Osteoblast (primary cell): ENCODE measurements around the gene QTRT2. TPM values are rescaled to one million over a fixed set of nuclear protein-coding genes. Genes with fewer than 3 reads are reported as not detected.

Source experiments
- DNase-seq: peaks from one replicate; pipeline ENCODE4 v3.0.0; 2011; ENCODE audit warnings: low spot score, mixed read lengths; ENCODE audit not compliant: insufficient read length; ENCODE audit errors: missing footprints
- H2AFZ ChIP-seq: 2 replicates; pipeline ENCODE4 v1.6.0; 2011; ENCODE audit warnings: mild to moderate bottlenecking, low read length
- H3K27ac ChIP-seq: 2 replicates; pipeline ENCODE4 v1.5.1; 2011; ENCODE audit warnings: mild to moderate bottlenecking, low read depth, low read length, moderate library complexity
- H3K27me3 ChIP-seq: 2 replicates; pipeline ENCODE4 v1.6.0; 2012; ENCODE audit warnings: mild to moderate bottlenecking, control low read depth, inconsistent platforms, low read length, moderate library complexity; ENCODE audit not compliant: insufficient read depth
- H3K36me3 ChIP-seq: 2 replicates; pipeline ENCODE4 v1.5.1; 2011; ENCODE audit warnings: mild to moderate bottlenecking, low read length, control low read depth, moderate library complexity; ENCODE audit not compliant: insufficient read depth
- H3K4me1 ChIP-seq: 2 replicates; pipeline ENCODE4 v1.5.1; 2011; ENCODE audit warnings: mild to moderate bottlenecking, low read length, control low read depth, moderate library complexity; ENCODE audit not compliant: insufficient read depth
- H3K4me2 ChIP-seq: 2 replicates; pipeline ENCODE4 v1.6.0; 2011; ENCODE audit warnings: mild to moderate bottlenecking, low read length; ENCODE audit not compliant: insufficient read depth
- H3K4me3 ChIP-seq: fragments of 200-600 bp; sonication (generic); 3 replicates; pipeline ENCODE4 v1.5.1; 2012; ENCODE audit warnings: mild to moderate bottlenecking, low read length, inconsistent platforms; ENCODE audit not compliant: insufficient read depth
- H3K79me2 ChIP-seq: 2 replicates; pipeline ENCODE4 v1.6.0; 2012; ENCODE audit warnings: mild to moderate bottlenecking, low read length, control low read depth, inconsistent platforms; ENCODE audit not compliant: insufficient read depth
- H3K9me3 ChIP-seq: 2 replicates; pipeline ENCODE4 v1.5.1; 2011; ENCODE audit warnings: low read depth, low read length, control low read depth
- H4K20me1 ChIP-seq: 2 replicates; pipeline ENCODE4 v1.6.0; 2012; ENCODE audit warnings: mild to moderate bottlenecking, low read length, control low read depth; ENCODE audit not compliant: insufficient read depth
- CTCF ChIP-seq: IDR thresholded peaks from 2 replicates; pipeline ENCODE4 v1.5.1; 2011; ENCODE audit warnings: mild to moderate bottlenecking, low read depth, low read length, moderate library complexity; ENCODE audit errors: extremely low read depth
- total RNA-seq: library from RNA; depleted of rRNA; stranded (reverse); fragments of >200 nt; gene quantifications from 2 replicates; pipeline ENCODE4 v1.2.3, GENCODE V29; 2012

QTRT2 gene
- total RNA-seq, 1 donor, result 14.5 TPM

- Histone ChIP-seq H3K4me3 (no peak overlapping the region), H3K79me2 (no peaks in the 10 kb centered on the region), H3K36me3 (peaks cover 56% of the 10 kb centered on the region), H3K4me2 (no peak overlapping the region), H3K9me3 (no peaks in the 10 kb centered on the region), H4K20me1 (no peaks in the 10 kb centered on the region), H3K27ac (no peak overlapping the region), H2AFZ (no peak overlapping the region), H3K4me1 (no peaks in the 10 kb centered on the region), H3K27me3 (no peaks in the 10 kb centered on the region)
- no peak for TF ChIP-seq CTCF
- no peak for DNase-seq
Observed at GRCh38 chr3:114071786-114072185, 15.2 kb downstream of the QTRT2 start.

GRCh38 chr3:114076711-114077110 is 20.2 kb downstream of the QTRT2 start:
- Histone ChIP-seq H3K4me3 (no peak overlapping the region), H3K27ac (no peak overlapping the region), H3K27me3 (no peaks in the 10 kb centered on the region), H3K9me3 (no peaks in the 10 kb centered on the region), H3K79me2 (no peaks in the 10 kb centered on the region), H3K4me2 (no peak overlapping the region), H2AFZ (no peak overlapping the region), H3K4me1 (peaks cover 17% of the 10 kb centered on the region), H3K36me3 (peaks cover 65% of the 10 kb centered on the region), H4K20me1 (no peaks in the 10 kb centered on the region)
- no peak for TF ChIP-seq CTCF
- no peak for DNase-seq

GRCh38 chr3:114078126-114078525 is 21.6 kb downstream of the QTRT2 start:
- TF ChIP-seq CTCF, result no peak
- peaks cover 60% of the 10 kb centered on the region for H3K36me3 ChIP-seq
- no peak for DNase-seq
- no peak overlapping the region for H3K4me2 ChIP-seq
- no peaks in the 10 kb centered on the region for H3K27me3 ChIP-seq
- H4K20me1 ChIP-seq, result no peaks in the 10 kb centered on the region
- no peaks in the 10 kb centered on the region for H3K9me3 ChIP-seq
- peaks cover 17% of the 10 kb centered on the region for H3K4me1 ChIP-seq
- no peak overlapping the region for H2AFZ ChIP-seq
- no peak overlapping the region for H3K27ac ChIP-seq
- no peak overlapping the region for H3K4me3 ChIP-seq
- H3K79me2 ChIP-seq, result no peaks in the 10 kb centered on the region

GRCh38 chr3:114079761-114080160 is 23.2 kb downstream of the QTRT2 start:
- H3K4me2 ChIP-seq, result no peak overlapping the region
- H3K27ac ChIP-seq, result no peak overlapping the region
- no peak for TF ChIP-seq CTCF
- H3K79me2 ChIP-seq, result no peaks in the 10 kb centered on the region
- H2AFZ ChIP-seq, result no peak overlapping the region
- H3K27me3 ChIP-seq, result no peaks in the 10 kb centered on the region
- H4K20me1 ChIP-seq, result no peaks in the 10 kb centered on the region
- H3K4me1 ChIP-seq, result peaks cover 17% of the 10 kb centered on the region
- H3K9me3 ChIP-seq, result no peaks in the 10 kb centered on the region
- no peak overlapping the region for H3K4me3 ChIP-seq
- H3K36me3 ChIP-seq, result peaks cover 47% of the 10 kb centered on the region
- DNase-seq, result no peak
